Measurements from ENCODE around the gene NDUFV2.
"Not testable (repeated sequence)": the region's sequence is repeated elsewhere in the genome, so short reads cannot be mapped to it uniquely, and the experiment has no call there.

The NDUFV2 gene

DNA sequence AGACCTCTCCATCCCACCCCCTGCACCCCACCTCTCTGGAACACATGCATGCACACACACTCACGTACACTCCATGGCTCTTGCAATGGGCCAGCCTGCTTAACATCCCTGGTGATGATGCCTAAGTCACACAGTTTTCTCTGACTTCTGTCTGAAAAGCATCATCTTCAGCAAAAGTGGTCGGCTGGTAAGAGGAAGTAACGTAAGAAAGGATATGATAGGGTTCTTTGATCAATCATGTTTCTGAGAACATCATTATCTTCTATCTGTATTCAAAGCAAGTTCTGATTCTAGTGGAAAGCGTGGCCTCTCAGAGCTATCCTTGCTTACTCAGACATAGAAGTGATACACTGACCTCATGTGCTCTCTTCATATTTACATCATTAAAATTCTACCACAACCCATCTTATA lies 11.4 kb upstream of the NDUFV2 start:
- DNase-seq, result no peak

DNA sequence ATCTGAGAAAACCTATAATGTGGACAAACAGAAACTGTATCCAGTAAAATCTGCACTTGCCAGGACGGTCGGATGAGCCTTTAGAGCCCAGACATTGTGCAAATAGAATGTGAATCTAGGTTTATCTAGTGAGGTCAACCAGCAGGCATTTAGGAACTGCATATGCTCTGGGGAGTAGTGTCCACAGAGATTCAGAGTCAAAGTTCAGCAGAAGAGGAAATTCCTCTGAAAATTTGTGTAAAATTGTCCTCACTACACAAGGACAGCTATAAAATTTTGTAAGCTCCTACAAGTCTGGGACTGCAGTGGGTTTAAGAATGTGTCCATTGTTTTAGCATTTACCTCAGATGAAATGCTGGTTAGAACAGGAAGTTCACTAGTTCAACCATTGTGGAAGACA lies 9.8 kb upstream of the NDUFV2 start:
- DNase-seq, result no peak

DNA sequence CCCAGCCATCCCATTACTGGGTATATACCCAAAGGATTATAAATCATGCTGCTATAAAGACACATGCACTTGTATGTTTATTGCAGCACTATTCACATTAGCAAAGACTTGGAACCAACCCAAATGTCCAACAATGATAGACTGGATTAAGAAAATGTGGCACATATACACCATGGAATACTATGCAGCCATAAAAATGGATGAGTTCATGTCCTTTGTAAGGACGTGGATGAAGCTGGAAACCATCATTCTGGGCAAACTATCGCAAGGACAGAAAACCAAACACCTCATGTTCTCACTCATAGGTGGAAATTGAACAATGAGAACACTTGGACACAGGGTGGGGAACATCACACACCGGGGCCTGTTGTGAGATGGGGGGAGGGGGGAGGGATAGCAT lies 9.4 kb upstream of the NDUFV2 start:
- not testable (repeated sequence) for DNase-seq

DNA sequence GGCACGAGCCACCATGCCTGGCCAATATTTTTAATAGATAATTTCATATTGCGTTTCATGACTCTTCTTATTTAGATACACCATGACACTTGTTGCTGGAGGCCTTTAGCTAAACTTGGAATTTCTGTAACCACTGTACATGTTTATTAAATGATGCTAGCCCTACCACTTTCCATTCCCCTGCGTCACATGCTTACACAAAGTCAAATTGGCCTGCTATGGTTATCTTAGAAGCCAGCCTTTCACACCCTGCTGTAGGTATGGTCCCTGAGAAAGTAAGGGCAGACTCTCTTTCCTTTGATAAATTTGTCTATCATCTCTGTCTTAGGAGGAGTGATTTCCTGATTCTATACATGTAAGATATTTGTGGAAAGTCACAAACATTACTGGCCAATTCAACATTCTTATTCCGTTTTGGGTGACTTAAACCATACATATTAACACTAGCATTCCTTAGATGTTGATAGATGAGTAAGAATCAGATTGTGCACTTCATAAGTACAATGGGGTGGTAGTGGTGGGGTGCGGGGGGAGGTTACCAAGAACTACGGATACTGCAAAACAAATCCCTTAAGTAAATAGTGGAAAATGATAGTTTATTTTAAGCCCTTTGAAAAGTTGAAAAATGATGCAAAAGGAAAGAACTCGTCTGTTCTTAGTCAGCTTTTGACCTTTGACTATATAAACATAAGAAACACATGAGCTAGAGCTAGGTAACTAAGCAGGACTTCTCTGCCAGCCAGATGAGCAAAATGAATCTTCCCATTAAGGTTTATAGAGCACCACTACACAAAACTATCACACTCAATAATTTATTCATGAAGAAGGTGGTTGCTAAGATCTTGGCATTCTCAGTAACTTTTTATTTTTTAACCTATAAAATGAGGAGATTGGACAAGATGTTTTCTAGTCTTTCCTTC lies 7.9 kb upstream of the NDUFV2 start:
- DNase-seq, result no peak

DNA sequence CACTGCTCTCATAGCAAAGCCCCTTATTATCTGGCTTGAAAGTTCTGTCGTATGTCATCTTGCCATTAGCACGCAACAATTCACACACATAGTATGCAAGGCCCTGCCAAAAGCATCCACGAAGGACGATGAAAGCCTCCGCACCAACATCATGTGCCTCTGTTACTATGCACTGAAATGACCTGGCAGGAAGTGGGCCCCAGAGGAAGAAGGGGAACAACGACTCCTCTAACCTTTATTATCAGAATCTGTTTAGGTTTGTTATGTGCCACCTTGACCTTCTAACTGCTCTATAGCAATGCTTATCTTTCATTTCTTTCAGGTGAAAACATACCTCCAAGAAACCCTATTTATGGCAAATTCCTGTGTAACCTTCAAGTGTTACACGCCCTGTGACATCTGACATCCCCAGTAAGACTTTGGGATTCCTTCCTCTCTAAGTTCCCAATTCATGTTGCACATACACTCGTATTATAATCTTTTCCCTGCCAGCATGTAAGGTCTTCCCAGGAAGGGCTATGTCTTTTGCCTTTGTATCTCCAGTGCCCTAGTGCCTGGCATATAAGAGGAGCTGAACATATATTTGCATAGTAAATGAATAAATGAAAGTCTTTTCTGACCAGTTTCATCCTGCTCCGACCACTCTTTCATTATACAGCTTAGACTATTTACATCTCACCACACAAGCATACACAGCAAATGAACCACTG lies 7.0 kb upstream of the NDUFV2 start:
- no peak for DNase-seq

DNA sequence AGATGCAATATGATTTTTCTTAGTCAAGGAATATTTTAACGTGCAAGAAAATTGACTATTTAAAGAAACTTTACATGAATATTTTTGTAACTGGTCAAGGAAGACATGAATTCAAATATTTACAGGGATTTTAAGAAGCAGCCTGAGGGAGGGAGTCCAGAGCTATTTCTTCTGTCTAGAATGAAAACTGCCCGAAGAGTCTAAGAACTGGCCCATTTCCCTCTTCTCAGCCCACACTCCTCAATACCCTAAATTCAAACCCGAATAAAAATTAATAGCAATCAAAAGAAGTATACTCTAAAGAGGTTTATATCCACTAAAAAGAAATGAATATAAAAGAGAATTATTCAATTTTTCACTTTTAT lies 6.5 kb upstream of the NDUFV2 start:
- no peak for DNase-seq

DNA sequence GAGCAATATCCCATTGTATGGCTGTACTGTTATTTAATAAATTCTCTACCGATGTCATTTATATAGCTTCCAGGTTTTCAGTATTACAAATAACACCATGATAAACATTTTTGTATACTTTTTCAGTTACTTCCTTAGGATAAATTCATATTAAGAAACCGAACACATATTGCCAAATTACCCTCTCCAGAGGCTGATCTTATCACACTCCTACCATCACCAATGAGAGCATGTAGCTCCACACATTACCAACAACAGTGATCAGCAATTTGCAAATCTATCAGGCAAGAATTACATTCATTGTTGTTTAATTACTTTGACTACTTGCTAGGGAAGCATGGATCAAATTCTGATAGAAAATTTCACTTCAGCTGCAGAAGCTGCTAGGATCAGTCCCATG lies 5.8 kb upstream of the NDUFV2 start:
- DNase-seq, result no peak

DNA sequence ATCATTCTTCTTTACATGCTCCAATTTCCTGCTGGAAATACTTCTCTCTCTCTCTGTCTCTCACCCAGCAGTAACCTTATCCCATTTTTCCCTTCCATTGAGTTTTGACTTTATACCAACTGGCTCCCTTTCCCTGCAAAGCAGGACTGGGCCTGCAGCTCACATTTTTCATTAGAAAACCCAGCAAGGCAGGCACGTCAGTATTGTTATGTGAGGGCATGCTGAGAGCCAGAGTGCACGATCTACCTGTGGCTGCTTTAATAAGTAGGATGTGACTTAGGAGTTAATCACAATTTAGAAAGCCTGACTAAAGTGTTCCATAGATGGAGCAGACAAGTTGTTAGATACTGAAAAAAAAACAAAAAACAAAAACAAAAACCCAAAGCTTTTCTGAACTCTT lies 5.2 kb upstream of the NDUFV2 start:
- no peak for DNase-seq

DNA sequence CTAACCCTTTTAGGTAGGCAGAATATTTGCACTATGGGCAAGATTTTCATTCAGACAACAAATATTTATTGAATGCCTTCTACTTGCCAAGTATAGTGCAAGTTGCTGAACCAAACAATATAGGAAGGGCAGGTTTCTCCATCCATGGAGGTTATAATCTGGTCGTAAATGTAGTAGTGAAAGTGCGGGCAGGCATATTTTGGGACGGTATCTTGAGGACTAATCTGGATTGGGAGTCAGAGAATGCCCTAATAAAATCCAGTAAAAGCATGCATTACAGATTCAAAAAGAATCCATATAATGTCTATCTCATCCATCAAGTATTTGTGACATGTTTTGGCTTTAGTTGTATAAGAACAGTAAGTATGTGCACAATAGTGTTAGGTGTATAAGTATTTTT lies 1.7 kb upstream of the NDUFV2 start:
- DNase-seq, result no peak

DNA sequence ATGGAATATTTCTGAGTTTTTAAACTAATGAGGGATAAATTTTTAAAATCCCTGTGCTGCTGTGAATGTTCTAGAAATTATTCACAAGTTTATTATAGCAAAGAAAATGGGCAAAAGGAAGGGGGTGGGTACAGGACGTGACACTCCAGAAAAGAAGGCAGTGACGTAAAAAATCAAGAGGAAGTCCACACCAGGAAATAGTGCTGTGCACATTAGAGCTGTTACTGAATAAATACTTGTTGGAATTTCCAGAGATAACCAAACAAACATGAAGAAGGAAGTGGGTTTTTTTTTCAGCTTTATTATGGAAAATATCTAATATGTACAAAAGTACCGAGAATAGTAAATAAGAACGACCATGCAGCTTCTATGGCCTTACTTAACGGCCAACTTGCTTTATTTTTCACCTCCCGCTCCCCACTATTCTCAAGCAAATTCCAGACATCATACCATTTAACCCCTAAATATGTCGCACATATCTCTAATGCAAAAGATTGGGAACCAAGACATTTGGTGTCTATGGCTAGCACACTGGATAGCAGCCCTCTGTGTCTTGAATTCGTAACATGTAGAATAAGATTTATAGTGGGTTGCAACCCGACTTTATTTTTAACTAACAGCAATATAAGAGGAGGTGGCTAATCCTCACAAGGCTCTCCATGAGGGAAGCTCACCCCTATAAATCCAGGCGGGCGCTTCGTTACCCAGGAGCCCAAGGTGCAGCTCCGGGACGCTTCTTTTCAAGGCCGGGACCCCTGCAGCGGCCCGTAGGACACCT lies 580 bp upstream of the NDUFV2 start:
- DNase-seq, result no peak

DNA sequence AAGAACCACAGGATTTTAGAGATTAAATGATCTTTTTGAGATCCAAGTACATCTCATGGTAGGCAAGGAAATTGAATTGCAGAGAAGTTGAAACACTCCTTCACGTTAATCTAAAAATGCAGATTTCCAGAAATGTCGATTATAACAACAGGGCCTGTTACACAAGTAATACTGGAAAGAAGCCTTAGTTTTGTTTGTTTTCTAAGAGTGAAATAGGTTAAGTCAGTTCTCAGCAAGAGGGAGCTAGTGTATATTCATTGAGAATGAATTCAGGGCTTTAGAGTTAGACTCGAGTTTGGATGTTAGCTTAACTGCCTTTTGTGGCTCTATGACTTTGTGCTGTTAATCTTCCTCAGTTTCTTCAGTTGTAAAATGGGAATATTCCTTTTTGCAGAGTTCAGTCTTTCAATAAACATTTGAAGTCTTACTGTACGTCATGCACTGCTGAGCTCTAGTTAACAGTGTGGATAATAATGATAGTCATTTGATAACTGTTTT lies 926 bp downstream of the NDUFV2 start:
- no peak for DNase-seq

DNA sequence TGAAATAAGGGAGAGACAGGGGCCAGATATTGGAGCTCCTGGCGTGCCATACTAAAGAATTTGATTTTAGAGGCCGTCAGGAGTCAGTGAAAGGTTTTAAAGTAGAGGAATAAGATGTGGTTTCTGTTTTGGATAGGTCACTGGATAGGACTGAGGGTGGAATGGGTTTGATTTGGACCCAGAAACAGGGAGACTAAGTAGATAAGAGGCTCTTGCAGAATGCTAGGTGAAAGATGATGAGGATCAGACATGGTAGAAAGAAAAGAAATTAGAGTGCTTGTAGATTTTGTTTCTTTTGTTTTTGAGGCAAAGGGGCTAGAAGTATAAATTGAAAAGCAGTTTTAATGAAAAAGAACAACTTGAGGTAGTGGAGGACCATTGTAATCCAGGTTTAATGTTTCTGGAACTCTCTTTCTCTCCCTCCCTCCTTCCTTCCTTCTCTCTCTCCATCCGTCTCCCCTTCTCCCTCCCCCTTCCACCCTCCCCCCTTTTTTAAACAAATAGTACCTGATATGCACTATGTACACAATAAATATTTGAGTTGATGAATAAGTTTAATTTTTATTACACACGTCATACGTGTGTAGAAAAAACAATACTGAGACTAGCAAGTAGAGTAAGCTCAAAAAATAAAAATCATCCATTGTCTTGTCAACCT lies 1.9 kb downstream of the NDUFV2 start:
- no peak for DNase-seq

DNA sequence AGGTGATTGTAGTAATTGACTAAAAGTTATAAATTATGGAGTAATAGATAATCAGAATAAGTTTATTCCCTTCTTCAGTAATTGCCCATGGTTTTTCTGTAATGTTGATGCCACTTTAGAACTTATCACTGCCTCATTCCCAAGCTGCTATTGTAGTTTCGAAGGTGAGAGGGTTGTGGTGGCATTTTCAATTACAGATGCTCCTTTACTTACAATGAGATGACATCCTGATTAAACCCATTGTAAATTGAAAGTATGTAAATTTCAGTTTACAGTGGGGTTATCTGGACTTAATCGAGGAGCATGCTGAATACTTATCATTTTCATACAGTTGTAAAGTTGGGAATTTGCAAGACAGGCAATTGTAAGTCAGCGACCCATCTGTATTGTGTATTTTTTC lies 2.9 kb downstream of the NDUFV2 start:
- no peak for DNase-seq

DNA sequence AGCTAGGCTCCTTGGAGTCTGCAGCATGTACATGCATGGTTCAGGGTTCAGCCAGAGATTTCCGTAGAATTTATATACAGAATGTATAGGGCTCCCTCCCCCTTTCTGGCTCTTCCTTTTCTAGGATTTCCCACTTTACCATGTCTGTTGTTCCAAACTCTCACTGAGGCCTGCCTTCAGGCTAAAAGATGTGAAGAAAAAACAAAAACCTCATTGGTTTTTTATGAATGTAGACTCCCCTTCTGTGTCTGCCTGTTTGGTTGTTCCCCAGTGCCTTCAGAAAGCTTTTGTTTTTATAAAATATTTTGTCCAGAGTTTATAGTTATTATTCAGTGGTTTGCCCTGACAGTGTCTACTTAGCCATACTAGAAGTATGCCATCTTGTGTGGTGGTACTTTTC lies 3.6 kb downstream of the NDUFV2 start:
- no peak for DNase-seq

DNA sequence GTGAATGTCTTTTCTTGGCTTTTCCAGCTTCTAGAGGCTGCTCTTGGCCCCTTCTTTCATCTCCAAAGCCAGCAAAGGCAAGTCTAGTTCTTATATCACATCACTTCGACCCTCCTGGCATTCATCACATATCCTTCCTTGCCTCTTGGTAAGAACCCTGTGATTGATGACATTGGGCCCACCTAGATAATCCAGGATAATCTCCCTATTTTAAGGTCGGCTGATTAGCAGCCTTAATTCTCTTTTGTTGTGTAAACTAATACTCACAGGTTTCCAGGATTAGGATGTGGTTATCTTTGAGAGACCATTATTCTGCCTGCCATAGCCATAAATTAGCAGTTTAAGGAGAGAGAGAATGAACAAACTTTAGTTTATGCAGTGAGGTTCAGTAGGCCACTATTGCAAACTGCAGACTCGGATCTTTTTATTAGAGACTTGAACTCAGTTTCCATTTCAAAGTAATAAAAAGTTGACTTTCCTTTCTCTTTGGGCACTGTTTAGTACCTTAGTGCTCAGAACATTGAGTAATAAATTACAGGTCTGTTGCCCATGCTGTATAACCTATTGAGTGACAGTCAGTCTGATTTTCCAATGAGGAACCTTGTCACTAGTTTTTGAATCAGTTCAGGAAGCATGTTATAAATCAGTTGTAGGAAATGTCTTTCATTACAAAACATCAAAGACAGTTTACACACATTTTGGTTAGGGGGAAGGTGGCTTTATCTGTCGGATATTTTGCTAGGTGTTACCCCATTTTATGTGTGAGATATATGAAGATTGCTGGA lies 4.5 kb downstream of the NDUFV2 start:
- DNase-seq, result no peak

DNA sequence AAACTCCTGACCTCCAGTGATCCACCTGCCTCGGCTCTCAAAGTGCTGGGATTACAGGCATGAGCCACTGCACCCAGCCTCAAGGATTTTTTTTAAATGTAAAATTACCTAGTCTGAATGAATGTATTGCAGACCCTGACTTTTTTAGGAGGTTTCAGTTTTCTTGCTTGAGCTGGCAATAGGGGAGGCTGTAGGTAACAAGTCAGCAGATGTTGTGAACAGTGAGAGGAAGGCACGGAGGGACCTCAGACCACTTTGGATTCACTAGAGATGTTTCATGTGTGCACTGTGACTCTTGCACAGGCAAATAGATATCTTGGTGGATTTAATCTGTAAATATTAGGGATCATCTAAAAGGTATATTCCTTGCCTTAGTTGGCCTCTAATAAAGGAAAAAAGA lies 6.4 kb downstream of the NDUFV2 start:
- no peak for DNase-seq

DNA sequence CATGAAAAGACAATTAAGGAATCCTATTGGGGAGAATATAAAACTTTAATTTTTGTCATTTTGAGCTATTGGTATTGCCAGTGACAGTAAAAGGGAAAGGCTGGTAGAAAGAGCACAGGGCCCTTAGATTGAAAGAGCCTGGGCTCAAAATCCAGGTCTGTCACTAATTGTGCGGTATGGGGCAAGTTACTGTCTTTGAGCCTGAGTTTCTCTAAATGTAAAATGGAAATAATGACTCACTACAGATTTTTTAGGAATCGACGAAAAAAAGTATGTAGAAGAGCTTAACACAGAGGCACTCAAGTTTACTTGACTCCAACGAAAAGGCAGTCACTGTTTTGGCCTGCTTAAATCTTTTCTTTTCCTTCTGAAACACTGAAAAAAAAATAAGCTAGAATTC lies 7.0 kb downstream of the NDUFV2 start:
- DNase-seq, result no peak

DNA sequence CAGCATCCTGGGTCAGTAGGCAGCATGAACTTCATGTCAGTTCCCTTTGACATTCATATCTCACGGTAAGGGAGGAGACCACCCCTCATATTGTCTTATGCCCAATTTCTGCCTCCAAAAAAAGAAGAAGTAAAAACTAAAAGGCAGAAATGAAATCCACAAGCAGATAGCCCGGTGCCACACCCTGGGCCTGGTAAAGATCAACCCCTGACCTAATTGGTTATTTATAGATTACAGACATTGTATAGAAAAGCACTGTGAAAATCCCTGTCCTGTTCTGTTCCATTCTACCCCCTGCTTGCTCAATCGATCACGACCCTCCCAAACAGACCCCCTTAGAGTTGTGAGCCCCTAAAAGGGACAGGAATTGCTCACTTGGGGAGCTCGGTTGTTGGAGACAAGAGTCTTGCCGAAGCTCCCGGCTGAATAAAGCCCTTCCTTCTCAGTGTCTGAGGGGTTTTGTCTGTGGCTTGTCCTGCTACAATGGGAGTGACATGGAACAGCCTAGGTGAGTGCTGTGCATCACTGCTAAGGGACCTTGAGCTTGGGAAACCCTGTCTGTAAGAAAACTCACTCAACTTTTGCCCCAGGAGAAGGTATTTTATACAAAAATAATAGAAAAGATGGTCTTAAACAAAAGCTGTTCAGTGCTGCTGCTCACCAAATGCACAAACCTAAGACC lies 11.1 kb downstream of the NDUFV2 start:
- DNase-seq, result no peak

DNA sequence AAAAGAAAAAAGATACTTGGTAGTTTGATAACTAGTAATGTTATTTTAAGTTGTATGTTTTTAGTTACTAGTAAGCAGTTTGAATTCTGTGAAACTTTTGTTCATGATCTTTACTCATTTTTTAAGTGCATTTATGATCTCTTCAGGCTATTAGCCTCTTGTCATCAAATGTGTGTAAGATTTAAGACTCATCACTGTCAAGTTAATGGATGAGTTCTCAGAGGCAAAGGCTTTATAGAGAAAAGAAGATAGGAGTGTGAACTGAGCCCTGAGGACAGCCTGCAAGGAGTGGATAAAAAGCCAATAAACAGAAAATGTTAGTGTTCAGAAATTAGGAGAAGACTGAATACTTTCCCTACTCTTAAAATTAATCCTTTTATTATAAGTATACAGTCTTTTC lies 13.5 kb downstream of the NDUFV2 start:
- DNase-seq, result no peak

DNA sequence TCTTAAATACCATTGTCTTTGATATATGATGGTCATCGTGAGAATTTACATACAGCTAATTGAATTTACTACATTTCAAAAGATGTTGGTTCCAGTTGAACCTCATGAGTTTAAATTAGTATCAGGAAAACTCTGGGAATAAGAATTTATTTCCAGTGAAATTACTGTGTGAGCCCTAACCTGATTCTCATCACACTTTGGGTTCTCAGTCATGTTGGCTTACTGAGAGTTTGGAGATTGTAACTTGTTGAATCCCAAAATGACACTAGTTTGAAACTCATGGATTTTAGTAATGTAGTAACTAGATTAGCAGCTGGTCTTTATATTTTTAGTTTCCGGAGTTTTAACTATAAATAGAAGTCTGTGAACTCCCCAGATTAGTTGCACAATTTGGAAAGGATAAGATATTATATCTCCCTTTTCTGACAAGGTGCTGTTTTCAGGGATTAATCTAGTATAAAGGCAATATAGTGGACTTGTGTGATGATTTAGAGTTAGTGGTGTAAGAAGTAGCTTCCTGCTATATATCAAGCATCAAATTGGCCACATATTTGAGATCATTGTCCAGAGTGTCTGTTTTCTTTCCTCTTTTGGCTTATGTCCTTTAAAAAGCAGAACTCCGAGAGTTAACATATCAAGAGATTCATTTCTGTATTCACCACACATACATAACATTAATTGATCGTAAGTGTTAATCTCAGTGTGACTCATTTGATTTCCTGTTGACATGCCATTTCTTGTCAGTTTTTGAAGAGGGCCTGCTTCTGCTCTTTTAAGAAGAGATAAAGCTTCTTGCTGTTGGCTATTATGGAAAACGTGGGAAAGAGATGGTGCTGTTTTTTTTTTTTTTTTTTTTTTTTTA lies 15.7 kb downstream of the NDUFV2 start:
- DNase-seq, result no peak

Data from activated gamma-delta T cell (primary cell).